Measurements from ENCODE around the gene NOTCH3.

- TF ChIP-seq CTCF (IDR thresholded peaks at IDR 0.05) (no peak), POLR2A (IDR thresholded peaks at IDR 0.05) (no peak)
These were observed 45.3 kb upstream of the NOTCH3 start for GRCh38 chr19:15246198-15246481.
